Uterus (tissue), 4 donors: Measurements from ENCODE around the gene ELK4. TPM values are rescaled to one million over a fixed set of nuclear protein-coding genes. Genes with fewer than 3 reads are reported as not detected.

Source experiments
- DNase-seq, 2 donors: peaks; one replicate each; pipeline ENCODE4 v3.0.0-alpha.2; 2019 to 2020
- H3K27ac ChIP-seq, 2 donors: fragments of 200-600 bp; sonication (generic); 1 replicate in 1 of 2; 2 replicates in 1 of 2; pipeline ENCODE4 v1.5.1; 2016 to 2018
- H3K27me3 ChIP-seq, 2 donors: fragments of 200-600 bp; sonication (generic); one replicate each; pipeline ENCODE4 v1.5.1; 2018 to 2019; ENCODE audit warnings: control low read depth in 1 of 2
- H3K36me3 ChIP-seq, 2 donors: fragments of 200-600 bp; sonication (generic); one replicate each; pipeline ENCODE4 v1.5.1; 2019; ENCODE audit warnings: control low read depth in 1 of 2
- H3K4me1 ChIP-seq, 2 donors: fragments of 200-600 bp; sonication (generic); one replicate each; pipeline ENCODE4 v1.5.1; 2018 to 2019; ENCODE audit warnings: control low read depth in 1 of 2
- H3K4me3 ChIP-seq, 2 donors: fragments of 200-600 bp; sonication (generic); 1 replicate in 1 of 2; 2 replicates in 1 of 2; pipeline ENCODE4 v1.5.1; 2018 to 2019; ENCODE audit warnings: mild to moderate bottlenecking in 1 of 2
- H3K9me3 ChIP-seq, 2 donors: fragments of 200-600 bp; sonication (generic); one replicate each; pipeline ENCODE4 v1.5.1; 2019; ENCODE audit warnings: control low read depth in 1 of 2
- CTCF ChIP-seq, 4 experiments: fragments of 200-600 bp in 2 of 4; fragments of 450-650 bp in 2 of 4; sonication (generic) in 2 of 4; IDR thresholded peaks; one replicate each; pipeline ENCODE4 v1.5.1; 2016 to 2019; ENCODE audit warnings: antibody characterized with exemption in 4 of 4, mild to moderate bottlenecking in 2 of 4, moderate library complexity in 1 of 4
- POLR2A ChIP-seq, 2 donors: fragments of 450-650 bp; IDR thresholded peaks; one replicate each; pipeline ENCODE4 v1.6.1; 2016; ENCODE audit warnings: antibody characterized with exemption in 2 of 2, mild to moderate bottlenecking in 1 of 2, moderate library complexity in 1 of 2
- intact Hi-C: fragments of 100-400 bp; cut with DNase I; formaldehyde crosslinking; loops from one replicate; pipeline ENCODE4 v1.15.1; 2023; ENCODE audit warnings: low total_unique reads
- total RNA-seq, 4 donors: library from RNA; depleted of rRNA in 3 of 4; stranded (reverse); fragments of >200 nt in 3 of 4; gene quantifications; one replicate each; pipeline versions ENCODE4 v1.1.0 to v1.2.4, GENCODE V29; 2014 to 2023
- donor health status: DM: yes; HTN: yes; CAD: no.

ELK4 gene
- total RNA-seq, 4 donors from 2014 or later = 17.9 to 97.7 (median 26.7) TPM

- intact Hi-C loops = loop anchor here (5.0 kb wide), 2 partner anchors 38 to 63 kb away; partner anchors contain the start of gene ELK4
- Histone ChIP-seq H3K27me3 (no peaks in the 10 kb centered on the region), H3K36me3 (no peaks in the 10 kb centered on the region), H3K27ac (no peak overlapping the region), H3K4me1 (no peaks in the 10 kb centered on the region), H3K9me3 (no peaks in the 10 kb centered on the region), H3K4me3 (no peak overlapping the region)
- no peak for DNase-seq
- no peak for TF ChIP-seq POLR2A (IDR thresholded peaks at IDR 0.05)
- no peak for TF ChIP-seq CTCF (IDR thresholded peaks at IDR 0.05)
Observed at GRCh38 chr1:205593967-205594366, 37.8 kb downstream of the ELK4 start.

GRCh38 chr1:205593532-205593931 is 38.3 kb downstream of the ELK4 start:
- Histone ChIP-seq H3K36me3 (no peaks in the 10 kb centered on the region), H3K9me3 (no peaks in the 10 kb centered on the region), H3K27ac (no peak overlapping the region), H3K27me3 (no peaks in the 10 kb centered on the region), H3K4me1 (no peaks in the 10 kb centered on the region), H3K4me3 (no peak overlapping the region)
- no peak for DNase-seq
- TF ChIP-seq POLR2A (IDR thresholded peaks at IDR 0.05) = no peak
- TF ChIP-seq CTCF (IDR thresholded peaks at IDR 0.05) = no peak
- intact Hi-C loops = loop anchor here (5.0 kb wide), 2 partner anchors 39 to 64 kb away; partner anchors contain the start of gene ELK4

- Histone ChIP-seq H3K4me3 (peak overlapping the region in 1 of 2 donors; percentile 39), H3K9me3 (no peaks in the 10 kb centered on the region), H3K4me1 (no peaks in the 10 kb centered on the region), H3K27me3 (no peaks in the 10 kb centered on the region), H3K27ac (no peak overlapping the region), H3K36me3 (no peaks in the 10 kb centered on the region)
- intact Hi-C loops = loop anchor here (5.0 kb wide), 2 partner anchors 40 to 65 kb away; partner anchors contain the start of gene ELK4
- DNase-seq = no peak
- TF ChIP-seq CTCF (IDR thresholded peaks at IDR 0.05) (no peak), POLR2A (IDR thresholded peaks at IDR 0.05) (no peak)
Observed at GRCh38 chr1:205592443-205593003, 39.3 kb downstream of the ELK4 start.

- TF ChIP-seq POLR2A (IDR thresholded peaks at IDR 0.05) (peak in 1 of 2 donors; percentile 16), CTCF (IDR thresholded peaks at IDR 0.05) (peak; percentile 97 to 100 (median 99))
- no peaks in the 10 kb centered on the region for H3K36me3 ChIP-seq
- intact Hi-C loops = loop anchor here (5.0 kb wide), 2 partner anchors 41 to 66 kb away; partner anchors contain the start of gene ELK4
- peak overlapping the region; percentile 13 to 43 for H3K27ac ChIP-seq
- H3K27me3 ChIP-seq = no peaks in the 10 kb centered on the region
- peak; percentile 81 to 89 for DNase-seq
- peak overlapping the region; percentile 37 to 39 for H3K4me3 ChIP-seq
- no peaks in the 10 kb centered on the region for H3K4me1 ChIP-seq
- no peaks in the 10 kb centered on the region for H3K9me3 ChIP-seq
Observed at GRCh38 chr1:205591522-205592351, 40.1 kb downstream of the ELK4 start.
